HG03159 (cell line): ENCODE results near the gene RHOT2.

Experiments
- ATAC-seq: cut with Tn5 transposase; IDR thresholded peaks from one replicate; pipeline ENCODE4 v1.9.1; 2021; ENCODE audit warnings: mild to moderate bottlenecking, moderate library complexity; ENCODE audit not compliant: unreplicated experiment

Gene RHOT2

DNA sequence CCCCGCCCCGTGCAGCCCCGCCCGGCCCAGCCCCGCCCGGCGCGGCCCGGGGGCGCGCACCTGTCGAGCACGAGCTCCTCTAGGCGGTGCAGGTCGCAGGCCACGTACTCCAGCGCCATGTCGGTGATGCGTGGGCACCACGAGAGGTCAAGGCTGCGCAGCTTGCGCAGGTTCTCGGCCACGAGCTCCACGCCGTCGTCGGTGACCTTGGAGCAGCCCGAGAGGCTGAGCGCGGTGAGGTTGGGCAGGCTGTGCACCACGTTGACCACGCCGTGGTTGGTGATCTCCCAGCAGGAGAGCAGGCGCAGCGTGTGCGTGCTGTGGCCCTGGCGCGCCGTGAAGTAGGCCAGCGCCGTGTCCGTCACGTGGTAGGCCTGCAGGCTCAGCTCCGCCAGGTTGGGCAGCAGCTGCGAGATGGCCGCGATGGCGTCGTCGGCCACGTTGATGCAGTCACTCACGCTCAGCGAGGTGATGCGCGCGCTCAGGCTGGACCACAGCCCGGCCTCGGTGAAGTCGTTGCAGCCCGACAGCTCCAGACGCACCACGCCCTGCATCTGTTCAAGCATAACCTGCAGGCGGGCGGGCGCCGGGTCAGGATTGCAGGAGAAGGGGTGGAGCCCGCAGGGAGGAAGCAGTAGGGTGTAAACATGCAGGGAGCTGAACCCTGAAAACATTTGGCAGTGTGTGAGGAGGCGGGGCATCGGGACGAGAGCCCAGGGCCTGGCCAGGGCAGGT lies 27.6 kb downstream of the RHOT2 start:
- no peak for ATAC-seq

DNA sequence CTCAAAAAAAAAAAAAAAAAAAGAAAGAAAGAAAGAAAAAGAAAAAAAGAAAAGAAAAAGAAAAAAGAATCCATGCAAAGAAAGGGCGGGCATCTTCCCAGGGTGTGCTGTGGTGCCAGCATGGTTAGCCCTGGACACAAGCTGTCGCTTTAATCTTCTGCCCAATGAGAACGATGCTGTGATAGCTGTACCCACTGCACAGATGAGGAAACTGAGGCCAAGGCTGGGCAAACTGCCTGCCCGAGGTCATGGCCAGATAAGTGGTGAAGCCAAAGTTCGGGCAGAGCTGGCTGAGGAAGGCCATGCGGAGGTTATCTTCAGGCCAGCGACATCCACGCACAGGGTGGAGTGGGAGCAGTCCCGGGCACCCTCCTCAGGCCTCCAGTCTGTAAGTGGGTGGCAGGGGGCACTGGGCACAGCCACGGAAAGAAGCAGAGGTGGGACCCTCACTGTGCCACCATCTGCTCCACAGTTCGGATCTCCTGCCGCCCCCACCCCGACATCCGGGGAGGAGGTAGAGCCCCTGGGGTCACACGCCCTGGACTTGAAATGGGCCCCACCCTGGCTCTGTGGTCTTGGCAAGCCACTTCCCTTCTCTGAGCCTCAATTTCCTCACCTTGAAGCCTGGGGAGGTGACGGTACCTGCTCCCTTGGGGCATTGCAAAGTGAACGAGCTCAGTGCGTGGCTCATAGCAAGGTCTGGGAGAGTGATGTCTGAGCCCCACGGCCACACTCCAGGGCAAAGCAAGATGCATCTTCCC lies 31.2 kb downstream of the RHOT2 start:
- no peak for ATAC-seq

DNA sequence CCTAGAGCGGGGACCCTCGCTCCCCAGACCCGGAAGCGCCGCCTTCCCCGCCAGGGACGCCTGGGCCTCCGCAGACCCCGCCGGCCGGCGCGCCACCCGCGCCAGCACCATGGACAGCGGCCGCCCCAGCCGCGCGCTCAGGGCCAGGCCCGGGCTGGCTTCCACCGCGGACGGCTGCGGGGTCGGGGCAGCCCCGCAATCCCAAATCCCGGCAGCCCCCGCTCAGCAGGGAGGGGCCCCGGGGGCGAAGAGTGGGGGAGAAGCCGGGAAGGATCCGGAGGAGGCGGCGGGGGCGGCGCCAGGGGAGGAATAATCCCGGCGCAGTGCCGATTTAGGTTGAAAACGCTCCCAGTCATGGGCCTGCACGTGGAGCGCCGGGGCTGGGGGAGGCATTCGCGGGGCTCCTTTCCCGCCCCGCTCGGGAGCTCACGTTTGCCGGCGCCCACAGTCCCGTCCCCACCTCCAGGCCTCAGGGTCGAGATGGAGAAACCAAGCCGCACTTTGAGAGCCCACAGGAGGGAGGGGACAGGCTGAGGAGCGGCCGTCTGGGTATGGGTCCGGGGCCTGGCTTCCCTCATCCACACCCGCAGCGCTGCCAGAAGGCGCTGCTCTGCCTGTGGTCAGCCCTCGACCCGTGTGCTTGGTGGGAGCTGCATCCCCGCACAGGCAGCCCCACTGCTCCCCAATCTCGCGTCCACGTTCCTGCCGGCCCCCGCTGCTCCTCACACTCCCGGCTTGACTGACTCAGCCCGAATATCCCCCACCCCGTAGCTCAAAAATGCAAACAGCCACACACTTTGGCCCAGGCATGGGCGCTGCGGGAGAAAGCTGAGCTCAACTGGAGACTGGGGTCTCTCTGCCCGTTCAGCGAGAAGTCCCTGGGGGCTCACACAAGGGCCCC lies 33.0 kb downstream of the RHOT2 start:
- ATAC-seq, result no peak

DNA sequence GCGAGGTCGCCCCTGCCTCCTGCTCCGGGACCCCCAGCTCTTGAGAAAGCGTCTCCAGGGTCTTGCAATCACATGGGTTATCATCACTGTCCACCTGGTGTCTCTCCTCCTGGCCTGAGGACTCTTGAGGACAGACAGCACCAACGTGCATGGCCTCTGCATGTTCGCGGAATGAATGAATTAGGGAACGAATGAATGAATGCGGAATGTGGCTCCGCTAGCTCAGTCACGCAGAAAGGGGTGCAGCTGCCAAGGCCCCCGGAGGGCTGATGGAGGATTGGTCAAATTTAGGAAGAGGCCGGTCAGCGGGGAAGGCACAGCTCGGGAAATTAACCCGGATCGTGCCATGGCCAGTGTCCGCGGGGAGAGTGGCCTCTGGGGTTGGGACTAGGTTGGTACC lies 34.4 kb downstream of the RHOT2 start:
- no peak for ATAC-seq

DNA sequence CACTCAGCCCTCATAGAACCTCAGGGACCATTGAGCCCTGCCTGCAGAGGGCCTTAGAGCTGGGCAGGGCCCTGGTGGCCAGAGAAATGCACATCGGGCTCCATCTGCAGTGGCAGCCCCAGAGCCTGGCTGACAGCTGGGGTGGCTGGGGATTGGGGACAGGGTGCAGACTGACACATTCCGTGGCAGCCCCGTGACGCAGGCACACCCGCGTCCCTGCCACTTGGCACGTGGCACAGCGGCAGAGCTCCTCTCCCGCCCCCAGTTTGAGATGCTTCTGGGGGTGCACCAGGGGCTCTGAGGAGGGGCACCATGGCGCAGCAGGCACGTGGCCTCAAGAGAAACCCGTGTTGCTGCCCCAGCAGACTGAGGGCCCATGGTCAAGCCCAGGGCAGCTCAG lies 35.5 kb downstream of the RHOT2 start:
- ATAC-seq, result no peak

DNA sequence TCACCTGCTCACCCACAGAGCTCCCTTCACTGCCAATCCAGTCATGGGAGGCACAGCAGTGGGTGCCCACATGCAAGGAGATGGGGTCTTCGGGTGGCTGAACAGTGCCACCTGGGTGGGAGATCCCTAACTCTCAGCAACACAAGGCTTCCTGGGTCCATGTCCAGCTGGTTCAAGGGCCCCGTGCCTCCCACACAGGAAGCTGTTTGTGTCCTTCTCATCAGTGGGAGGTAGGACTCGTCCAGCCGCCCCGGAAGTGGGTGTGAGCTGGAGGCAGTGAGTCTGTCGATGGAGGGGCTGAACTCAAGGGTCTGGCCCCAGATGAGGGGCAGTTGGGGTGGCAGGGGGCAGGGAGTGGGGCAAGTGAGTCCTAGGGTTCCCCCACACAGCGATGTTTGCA lies 36.1 kb downstream of the RHOT2 start:
- ATAC-seq, result no peak

DNA sequence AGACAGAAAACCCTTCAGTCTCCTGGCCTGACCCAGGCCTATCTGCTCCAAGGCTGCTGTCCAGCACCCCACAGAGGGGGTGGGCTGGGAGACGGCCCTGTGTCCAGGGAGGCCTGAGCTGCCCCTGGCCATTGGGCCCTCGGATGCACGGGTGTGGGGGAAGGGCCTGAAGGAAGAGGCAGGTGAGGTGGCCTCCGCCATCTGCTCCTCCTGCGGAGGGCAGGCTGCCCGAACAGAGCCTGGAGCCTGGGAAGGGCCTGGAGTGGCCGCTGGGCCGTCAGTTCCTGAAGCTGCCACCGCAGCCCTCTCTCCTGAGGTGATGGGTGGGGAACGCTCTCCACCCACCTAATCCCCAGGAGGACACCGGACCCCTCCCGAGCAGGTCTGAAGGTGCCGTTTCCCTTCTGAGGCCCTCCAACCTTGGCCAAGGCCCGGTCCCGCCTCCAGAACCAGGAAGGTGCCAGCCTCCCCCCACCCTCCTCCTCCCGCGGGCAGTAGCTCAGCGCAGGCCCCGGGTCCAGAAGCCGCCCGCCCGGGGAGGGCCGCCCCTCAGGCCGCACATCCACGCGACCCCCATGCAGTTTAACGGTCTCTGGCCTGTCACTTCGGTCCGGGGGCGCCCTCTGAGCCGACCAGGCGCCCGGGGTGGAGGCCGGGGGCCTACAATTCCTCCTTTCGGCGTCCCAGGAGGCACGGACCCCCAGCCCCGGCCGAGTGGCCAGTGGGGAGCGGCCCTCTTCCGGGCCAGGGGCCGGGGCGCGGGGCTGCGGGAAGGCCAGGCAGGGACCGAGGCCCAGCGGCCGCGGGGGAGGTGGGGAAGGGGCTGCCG lies 36.8 kb downstream of the RHOT2 start:
- no peak for ATAC-seq

DNA sequence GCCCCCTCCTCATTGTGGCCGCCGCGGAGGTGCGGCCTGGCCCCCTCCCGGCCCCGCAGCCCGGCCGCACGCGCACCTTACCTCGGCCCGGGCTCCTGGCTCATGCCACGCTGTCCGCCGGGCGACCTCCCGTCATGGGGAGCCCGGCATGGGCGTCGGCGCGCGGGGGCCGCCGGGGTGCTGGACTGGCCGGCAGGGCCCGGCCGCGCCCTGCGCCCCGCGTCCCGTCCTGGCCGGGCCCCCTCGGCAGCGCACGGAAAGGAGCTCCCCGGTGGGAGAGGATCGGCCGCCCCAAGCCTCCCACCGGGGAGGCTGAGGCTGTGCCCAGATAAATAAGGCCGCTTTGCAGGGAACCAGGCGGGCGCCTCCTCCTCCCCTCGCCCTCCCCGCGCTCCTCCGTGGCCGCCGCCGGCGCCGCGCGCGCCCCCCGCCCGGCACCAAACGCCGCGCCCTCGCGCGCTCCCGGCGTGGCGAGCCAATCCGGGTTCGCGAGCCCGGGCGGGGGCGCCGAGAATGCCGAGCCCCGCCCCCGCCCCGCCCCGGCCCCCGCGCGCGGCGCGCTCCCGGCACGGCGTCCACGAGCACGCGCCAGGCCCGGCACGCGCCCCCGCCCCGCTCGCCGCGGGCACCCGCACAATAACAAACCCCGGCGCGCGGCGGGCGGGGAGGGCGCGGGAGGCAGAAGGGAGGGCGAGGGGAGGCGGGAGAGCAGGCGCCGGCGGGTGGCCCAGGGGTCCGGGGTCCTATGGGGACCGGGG lies 37.7 kb downstream of the RHOT2 start, which contains the start of gene FBXL16:
Gene FBXL16, minus strand, starts transcription at position 371 of the 758 bp plus-strand sequence. CDS start 8,396 bp downstream, outside the sequence.
- no peak for ATAC-seq

DNA sequence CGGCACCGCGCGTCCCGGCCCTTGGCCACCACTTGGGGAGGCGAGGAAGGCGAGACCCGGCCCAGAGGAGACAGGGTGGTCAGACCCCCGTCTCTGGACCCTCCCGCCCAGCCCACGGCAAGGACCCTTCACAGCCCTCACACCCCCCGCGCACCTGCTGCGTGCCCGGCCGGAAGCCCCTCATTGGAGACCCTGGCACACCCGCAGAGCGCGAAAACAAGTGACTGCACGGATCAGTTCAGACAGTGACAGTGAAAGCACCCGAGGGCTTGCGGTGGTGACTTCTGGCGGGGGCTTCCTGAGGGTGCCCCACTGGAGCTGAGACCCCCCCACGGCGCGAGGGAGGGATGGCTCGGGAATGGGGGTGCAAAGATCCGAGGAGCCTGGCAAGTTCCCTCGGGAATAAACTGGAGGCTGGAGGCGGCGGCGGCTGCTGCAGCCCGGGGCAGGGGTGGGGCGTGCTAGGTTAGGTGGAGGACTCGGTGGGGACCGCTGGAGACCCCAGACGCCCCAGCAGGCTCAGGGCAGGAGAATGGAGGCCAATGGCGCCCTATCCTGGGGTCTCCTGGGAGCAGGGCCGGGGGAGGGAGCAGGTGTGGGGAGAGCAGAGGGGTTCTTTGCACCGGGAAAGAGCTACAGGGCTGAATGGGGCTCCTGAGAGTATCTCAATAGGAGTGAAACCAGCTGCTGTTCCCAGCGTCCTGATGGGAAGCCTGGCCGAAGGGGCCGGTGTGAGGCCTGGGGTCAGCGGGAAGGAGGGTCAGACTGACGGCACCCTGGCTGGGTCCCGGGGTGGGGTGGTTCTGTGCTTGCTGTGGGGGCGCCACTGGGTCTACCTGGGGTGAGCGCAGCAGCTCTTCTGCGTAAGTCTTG lies 38.5 kb downstream of the RHOT2 start:
- no peak for ATAC-seq

DNA sequence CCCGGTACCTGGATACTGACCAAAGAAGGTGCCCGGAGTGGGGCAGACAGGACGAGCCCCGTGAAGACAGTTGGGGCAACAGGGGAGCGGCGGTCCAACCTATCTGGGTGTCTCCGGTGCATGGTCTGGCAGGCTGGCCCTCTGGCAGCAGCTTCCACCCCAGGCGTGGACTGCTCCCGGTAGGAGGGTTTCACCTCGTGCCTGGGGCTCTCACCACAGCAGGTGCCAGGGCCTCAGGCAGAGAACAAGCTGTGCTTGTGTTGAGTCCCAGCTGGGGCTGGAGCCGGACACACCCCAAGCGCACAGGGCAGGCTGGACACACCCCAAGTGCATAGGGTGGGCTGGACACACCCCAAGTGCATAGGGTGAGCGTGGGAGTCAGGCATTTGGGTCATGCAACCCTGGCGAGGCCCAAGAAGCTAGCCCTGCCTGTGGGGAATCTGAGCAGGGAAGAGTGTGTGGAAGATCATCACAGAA lies 39.2 kb downstream of the RHOT2 start:
- no peak for ATAC-seq

DNA sequence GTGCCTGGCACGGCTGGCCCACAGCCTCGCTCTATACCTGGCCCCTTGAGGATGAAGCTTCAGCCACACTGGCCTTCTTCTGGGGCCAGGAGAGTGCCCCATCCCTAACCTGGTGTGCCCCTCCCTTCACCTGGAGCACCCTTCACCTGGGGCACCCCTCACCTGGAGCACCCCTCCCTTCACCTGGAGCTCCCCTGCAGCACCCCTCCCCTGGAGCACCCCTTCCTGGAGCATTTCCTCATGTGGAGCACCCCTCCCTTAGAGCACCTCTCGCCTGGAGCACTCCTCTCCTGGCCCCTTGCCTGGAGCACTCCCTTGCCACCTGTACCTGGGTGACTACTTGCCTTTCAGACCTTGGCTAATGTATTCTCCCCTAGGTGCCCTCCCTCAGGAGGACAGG lies 40.1 kb downstream of the RHOT2 start:
- no peak for ATAC-seq

DNA sequence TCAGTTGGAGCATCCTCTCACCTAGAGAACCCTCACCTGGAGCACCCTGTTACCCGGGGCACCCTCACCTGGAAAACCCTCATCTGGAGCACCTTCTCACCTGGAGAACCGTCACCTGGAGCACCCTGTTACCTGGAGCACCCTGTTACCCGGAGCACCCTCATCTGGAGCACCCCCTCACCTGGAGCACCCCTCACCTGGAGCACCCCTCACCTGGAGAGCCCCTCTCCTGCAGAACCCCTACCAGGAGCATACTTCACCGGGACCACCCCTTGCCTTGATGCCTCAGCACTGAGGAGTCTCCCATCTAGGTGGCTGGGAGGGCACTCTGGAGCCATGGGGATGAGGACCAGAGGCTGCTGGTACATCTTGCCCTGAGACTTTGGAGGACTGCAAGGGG lies 41.0 kb downstream of the RHOT2 start:
- no peak for ATAC-seq

DNA sequence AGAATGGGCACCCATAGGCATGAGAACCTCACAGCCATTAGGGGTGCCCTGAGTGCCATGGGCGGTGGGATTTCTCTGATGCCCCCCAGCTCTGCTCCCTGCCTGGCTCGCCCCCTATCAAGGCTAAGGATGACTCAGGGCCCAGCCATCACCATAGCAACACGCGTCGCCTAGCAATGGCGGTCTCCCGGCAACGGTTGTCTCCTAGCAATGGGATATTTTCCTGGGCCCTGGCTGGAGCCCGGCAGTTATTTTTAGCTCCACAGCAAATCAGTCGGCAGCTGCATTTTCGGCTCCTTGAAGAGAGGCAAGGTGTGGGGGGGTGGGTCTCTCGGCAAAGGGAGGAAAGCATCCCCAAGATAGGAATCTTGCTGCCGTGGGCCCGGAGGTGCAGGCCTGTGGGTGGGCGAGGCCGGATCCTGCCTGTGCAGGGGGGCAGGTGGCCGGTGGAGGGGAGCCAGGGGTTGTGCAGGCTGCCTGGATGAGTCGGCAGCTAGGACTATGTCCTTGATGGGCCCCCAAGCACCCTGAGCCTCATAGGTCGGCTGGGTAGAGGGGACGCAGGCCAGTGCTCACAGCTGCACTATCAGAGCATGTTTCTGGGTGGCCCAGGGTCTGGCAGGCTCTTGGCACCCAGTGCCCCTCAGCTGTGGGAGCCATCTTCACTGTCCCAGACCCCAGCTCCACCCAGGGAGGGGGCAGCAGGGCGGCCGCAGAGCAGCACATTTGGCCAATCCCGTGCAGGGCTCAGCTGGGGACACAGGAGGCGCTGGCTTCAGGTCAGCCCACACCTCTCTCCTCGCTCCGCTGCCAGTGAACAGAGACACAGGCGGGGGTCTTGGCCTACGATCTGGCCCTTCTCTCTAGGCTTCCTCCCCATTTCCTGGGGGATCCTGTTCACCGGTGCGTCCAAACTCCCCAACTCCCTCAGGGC lies 41.9 kb downstream of the RHOT2 start:
- no peak for ATAC-seq

DNA sequence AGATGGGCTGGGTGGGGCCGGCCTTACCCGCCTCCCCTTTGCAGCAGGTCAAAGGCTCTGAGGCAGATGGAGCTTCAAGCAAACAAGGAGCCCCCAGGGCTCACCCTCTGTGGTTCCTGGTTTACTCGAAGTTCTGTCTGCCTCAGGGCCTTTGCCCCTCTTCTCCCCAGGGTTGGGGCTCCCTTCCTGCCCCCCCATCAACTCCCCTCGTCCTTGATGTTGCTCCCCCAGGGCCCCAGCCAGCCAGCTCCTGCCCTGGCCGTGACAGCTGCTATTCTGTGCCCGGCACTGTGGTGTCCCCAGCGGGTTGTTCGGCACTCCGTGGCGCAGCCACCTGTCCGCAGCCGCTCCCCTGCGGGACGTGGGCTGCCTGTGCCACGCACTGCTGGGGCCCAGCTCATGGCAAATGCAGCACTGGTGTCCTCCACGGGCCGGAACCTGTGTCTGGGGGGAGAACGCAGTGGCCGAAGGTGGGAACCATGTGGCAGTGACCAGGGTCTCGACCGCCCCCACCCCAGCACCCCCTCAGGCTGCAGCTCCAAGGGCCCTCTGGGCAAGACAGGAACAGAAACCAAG lies 42.7 kb downstream of the RHOT2 start:
- no peak for ATAC-seq

DNA sequence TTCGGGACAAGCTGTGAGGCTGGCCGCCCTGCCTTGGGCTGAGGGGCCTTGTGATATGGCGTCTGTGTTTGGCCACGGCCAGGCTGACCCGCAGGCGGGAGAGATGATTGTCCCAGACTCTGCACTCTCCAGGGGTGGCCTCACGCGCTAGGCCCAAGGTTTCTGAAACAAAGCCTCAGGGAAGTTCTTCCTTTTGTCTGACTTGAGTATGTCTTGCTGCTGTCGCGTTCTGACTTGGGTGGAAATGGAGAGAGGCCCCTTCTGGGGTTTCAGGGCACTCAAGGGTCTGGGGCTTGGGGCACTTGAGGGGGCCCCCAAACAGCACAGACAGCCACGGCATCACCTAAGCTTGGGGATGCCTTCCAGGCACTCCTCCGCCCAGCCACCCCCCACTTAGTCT lies 43.2 kb downstream of the RHOT2 start:
- ATAC-seq, result no peak

DNA sequence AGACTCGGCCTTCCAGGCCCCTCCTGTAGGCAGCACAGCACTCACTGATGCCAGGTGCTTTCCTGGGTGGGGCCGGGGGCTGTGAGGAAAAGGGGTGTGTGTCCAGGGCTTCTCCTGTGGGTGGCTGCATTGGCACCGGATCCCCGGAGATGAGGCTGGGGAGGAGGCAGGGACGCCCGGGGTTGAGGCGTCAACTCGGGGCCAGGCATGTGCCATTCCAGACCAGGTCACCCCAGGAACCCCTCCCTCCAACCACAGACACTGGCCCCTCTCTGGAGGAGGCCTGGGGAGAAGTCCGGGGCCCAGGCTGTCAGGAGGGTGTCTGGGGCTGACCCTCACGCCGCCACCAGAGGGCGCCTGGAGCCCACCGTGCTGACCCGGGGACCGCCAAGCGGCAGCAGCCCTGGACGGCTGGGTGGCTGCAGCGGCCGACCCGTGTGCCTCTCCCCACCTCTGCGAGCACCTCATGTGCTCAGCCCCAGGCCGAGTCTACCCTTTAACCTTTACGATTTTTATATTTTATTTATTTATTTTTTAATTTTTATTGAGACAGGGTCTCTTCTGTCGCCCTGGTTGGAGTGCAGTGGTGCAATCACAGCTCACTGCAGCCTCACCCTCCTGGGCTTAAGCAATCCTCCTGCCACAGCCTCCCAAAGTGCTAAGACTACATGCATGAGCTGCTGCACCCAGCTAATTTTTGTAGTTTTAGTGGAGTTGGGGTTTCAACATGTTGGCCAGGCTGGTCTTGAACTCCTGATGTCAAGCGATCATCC lies 43.8 kb downstream of the RHOT2 start:
- ATAC-seq, result no peak
